NCI-H2081 treated with DMSO at 0.1 percent for 48 hours (cell line): ENCODE results near the gene PRKAG2.

Experiments used
- DNase-seq: peaks from one replicate; lab custom pipeline; 2025; lab: John Stamatoyannopoulos, UW

Gene PRKAG2

DNA sequence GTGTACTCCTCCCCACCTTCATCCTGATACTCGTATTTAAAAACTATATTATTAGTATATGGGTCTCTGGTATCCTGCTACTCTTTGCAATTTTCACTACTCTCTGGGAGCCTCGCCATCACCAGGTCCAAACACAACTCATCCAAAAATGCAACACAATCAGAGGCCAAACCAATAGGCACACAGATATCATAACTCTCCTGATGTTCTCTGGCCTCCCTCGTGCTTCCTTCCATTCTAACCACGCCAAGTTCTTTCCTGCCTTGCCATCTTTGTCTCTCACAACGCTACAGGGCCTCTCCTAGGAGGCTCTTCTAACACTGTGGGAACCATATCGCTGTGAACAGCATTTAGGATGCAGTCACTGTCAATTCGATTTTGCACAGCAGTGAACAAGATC, 364.6 kb downstream of the PRKAG2 start:
- no peak for DNase-seq

DNA sequence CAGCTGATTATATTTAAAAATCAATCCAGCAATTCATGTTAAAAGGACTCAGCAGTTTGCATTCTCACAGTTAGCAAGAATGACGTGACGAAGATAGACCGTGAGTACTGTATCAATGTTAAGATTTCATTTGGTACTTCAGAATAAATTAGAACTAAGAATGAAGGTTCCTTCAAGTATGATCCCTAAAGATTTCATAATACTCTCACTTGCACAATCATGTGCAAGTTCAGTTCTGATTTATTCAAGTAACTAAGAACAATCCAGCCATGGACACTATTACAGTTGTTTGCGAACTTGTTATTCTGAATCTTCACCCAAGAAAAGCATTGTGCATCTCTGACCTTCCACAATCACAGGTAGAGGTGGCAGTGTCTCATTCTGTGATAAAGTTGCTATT, 365.0 kb downstream of the PRKAG2 start:
- DNase-seq, result no peak

DNA sequence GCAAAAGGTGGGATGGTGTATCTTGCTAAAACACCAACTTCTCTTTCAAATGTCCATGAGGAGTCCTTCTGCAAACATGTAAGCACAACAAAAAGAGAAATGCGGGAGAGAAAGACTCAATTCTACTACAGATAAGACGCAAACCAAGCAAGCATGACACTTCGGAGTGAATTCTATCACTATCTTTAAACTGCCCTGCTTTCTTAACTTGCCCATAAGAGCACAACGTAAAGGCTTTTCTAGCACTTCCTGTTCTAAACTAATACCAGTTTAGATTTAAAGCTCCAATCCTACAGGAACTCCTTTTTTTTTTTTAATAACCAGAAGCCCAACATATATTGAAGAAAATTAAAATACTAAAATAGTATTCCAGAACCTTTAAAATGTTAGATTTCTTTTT, 365.6 kb downstream of the PRKAG2 start:
- no peak for DNase-seq

DNA sequence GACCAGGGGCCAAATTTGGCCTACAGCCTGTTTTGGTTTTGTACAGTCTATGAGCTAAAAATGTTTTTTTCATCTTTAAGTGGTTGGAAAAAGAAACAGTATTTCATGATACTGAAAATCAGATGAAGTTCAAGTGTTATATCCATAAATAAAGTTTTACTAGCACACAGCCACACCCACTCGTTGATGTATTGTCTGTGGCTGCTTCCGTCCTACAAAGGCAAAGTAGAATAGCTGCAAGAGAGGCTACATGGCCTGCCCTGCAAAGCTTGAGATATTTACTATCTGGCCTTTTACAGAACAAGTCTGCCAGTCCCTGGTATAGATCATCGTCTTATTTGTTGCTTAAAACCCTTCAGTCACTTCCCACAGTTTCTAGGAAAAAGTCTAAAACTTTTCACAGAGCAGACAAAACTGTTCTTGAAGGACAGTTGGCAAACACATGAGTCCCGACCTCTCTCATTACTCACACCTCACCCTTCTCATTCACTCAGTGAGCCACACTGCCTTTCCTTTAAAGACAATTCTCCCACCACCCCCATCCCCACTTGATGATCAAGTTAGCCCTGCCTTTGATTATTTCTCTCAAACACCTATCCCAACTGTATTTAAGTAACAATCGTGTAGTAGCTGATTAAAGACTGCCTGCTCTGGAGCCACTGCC, 367.1 kb downstream of the PRKAG2 start:
- DNase-seq, result no peak

DNA sequence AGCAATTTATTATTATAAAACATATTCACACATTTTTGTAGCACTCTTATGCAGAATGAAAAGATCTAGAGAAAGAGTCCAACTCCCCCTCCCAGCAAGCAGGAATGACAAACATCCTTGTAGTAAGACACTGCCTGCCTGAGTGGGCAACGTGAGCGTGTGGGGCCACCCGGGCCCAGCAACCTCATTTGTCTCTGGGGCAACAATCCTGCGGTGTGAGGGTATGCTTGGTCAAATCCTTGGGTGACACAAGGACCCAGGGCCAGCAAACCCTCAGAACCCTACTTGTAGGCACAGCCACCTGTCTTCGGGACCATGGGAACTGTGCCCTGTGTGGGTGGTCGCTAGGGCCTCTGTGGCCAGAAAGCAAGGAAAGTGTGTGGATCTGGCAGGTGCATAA, 367.9 kb downstream of the PRKAG2 start:
- DNase-seq, result no peak

DNA sequence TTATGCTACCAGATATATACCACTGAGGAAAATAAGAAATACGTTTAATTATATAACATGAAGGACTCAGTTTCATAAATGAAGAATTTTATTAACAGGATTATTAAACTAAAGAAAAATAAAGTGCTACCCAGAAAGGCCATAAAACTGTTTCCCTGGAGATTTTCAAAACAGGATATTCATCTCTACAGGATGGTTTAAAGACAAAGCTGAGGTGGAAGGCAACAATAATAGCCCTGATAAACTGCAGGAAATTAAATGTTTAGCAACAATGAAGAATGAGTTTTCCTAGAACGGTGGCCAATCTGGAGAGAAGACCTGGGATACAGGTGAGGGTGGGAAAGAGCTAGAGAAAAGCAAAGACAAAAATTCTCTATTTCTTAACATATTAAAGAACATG, 369.1 kb downstream of the PRKAG2 start:
- DNase-seq, result no peak

DNA sequence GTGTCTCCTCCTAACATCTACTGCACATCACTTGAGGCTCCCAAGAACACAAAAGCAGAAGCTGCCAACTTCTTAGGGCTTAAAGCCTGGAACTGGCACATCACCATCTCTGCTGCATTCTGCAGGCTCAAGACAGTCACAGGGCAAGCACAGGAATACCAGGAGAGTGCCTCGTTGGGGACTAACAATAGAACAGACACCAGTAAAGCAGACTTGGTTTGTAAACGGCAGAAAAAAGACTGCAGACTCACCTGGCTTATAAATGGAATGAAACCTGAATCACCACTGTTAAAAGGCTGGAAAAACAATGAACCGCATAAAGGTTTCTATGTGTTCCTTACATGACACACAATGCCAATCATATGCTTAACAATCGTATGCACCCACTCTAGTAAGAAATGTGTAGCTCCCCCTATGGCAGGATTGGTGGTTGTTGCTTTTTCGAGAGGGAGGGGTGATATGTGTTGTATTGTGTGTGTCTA, 370.0 kb downstream of the PRKAG2 start:
- DNase-seq, result no peak
